Epithelial cell of prostate (primary cell): ENCODE data around the gene SMIM1.
"Not testable (repeated sequence)": the region's sequence is repeated elsewhere in the genome, so short reads cannot be mapped to it uniquely, and the experiment has no call there.

Experiments used
- DNase-seq: peaks from one replicate; pipeline ENCODE4 v3.0.0-alpha.2; 2011; ENCODE audit warnings: low read depth, low spot score
- H3K27ac ChIP-seq: fragments of 450-650 bp; 2 replicates; pipeline ENCODE4 v1.5.1; 2017; ENCODE audit warnings: mild to moderate bottlenecking

Gene SMIM1

GRCh38 chr1:3772715-3773571, at the start of gene SMIM1:
Gene SMIM1, plus strand, starts transcription at chr1:3772749. Its CDS starts 2,625 bp downstream, at chr1:3775374.
- no peak within 1 kb of the TSS for H3K27ac ChIP-seq
- DNase-seq = no peak

- DNase-seq = no peak
- H3K27ac ChIP-seq = no peak overlapping the region
Measured at GRCh38 chr1:3722846-3723245, 49.7 kb upstream of the SMIM1 start.

- DNase-seq, H3K27ac ChIP-seq: not testable (repeated sequence)
Measured at GRCh38 chr1:3724416-3725030, 48.0 kb upstream of the SMIM1 start.

- H3K27ac ChIP-seq = no peak overlapping the region
- DNase-seq = no peak
Measured at GRCh38 chr1:3725366-3725765, 47.2 kb upstream of the SMIM1 start.

- no peak for DNase-seq
- no peak overlapping the region for H3K27ac ChIP-seq
Measured at GRCh38 chr1:3727042-3727824, 45.3 kb upstream of the SMIM1 start.

- no peak for DNase-seq
- no peak overlapping the region for H3K27ac ChIP-seq
Measured at GRCh38 chr1:3727825-3728776, 44.4 kb upstream of the SMIM1 start.

- no peak overlapping the region for H3K27ac ChIP-seq
- no peak for DNase-seq
Measured at GRCh38 chr1:3729594-3730542, 42.7 kb upstream of the SMIM1 start.

- H3K27ac ChIP-seq = no peak overlapping the region
- no peak for DNase-seq
Measured at GRCh38 chr1:3730543-3731247, 41.9 kb upstream of the SMIM1 start.

GRCh38 chr1:3731583-3732433, 40.7 kb upstream of the SMIM1 start:
- DNase-seq = no peak
- H3K27ac ChIP-seq = no peak overlapping the region

GRCh38 chr1:3732434-3733093, 40.0 kb upstream of the SMIM1 start:
- DNase-seq = no peak
- H3K27ac ChIP-seq = no peak overlapping the region

- DNase-seq = no peak
- H3K27ac ChIP-seq = no peak overlapping the region
Measured at GRCh38 chr1:3733094-3733882, 39.3 kb upstream of the SMIM1 start.

- no peak for DNase-seq
- H3K27ac ChIP-seq = no peak overlapping the region
Measured at GRCh38 chr1:3733883-3734589, 38.5 kb upstream of the SMIM1 start.

- no peak for DNase-seq
- no peak overlapping the region for H3K27ac ChIP-seq
Measured at GRCh38 chr1:3734602-3735001, 37.9 kb upstream of the SMIM1 start.

GRCh38 chr1:3735027-3735681, 37.4 kb upstream of the SMIM1 start:
- H3K27ac ChIP-seq = no peak overlapping the region
- DNase-seq = no peak

- no peak for DNase-seq
Measured at GRCh38 chr1:3735688-3736087, 36.9 kb upstream of the SMIM1 start.

More at GRCh38 chr1:3735688-3736087, 36.9 kb upstream of the SMIM1 start:
- no peak overlapping the region for H3K27ac ChIP-seq
